Activated CD8-positive, alpha-beta T cell treated with anti-CD3 and anti-CD28 coated beads, Interleukin-2, amount 10 ng/mL, durations not matched to agents 7 days and 5 days (primary cell): Measurements from ENCODE around the gene TBCEL. TPM values are rescaled to one million over a fixed set of nuclear protein-coding genes. Genes with fewer than 3 reads are reported as not detected.
"Not testable (repeated sequence)": the region's sequence is repeated elsewhere in the genome, so short reads cannot be mapped to it uniquely, and the experiment has no call there.

Experiments
- ATAC-seq: fragments of 150-1000 bp; cut with Tn5 transposase; one replicate; pipeline ENCODE4 v1.10.0; 2021; ENCODE audit warnings: moderate library complexity
- CTCF ChIA-PET: fragments of 350-600 bp; sonication (Branson Sonifier 250); formaldehyde crosslinking; loops from one replicate; lab custom pipeline; 2021; ENCODE audit warnings: antibody characterized with exemption; lab: Charles Lee
- POLR2A ChIA-PET: fragments of 350-600 bp; sonication (Branson Sonifier 250); formaldehyde crosslinking; loops from one replicate; lab custom pipeline; 2021; ENCODE audit warnings: antibody characterized with exemption; lab: Charles Lee
- DNase-seq: peaks from one replicate; pipeline ENCODE4 v3.0.0-alpha.2; 2020
- H3K27ac Mint-ChIP-seq: one replicate; pipeline ENCODE4 v1.8.0; 2021; ENCODE audit warnings: mild to moderate bottlenecking, mixed read lengths
- H3K27me3 Mint-ChIP-seq: one replicate; pipeline ENCODE4 v1.8.0; 2021; ENCODE audit warnings: low read depth, mixed read lengths
- H3K36me3 Mint-ChIP-seq: one replicate; pipeline ENCODE4 v1.8.0; 2021; ENCODE audit warnings: low read depth, mixed read lengths
- H3K4me1 Mint-ChIP-seq: one replicate; pipeline ENCODE4 v1.8.0; 2021; ENCODE audit warnings: low read depth, mixed read lengths
- H3K4me3 Mint-ChIP-seq: one replicate; pipeline ENCODE4 v1.8.0; 2021; ENCODE audit warnings: mild to moderate bottlenecking, mixed read lengths
- H3K9me3 Mint-ChIP-seq: one replicate; pipeline ENCODE4 v1.8.0; 2022; ENCODE audit warnings: mixed read lengths; ENCODE audit not compliant: insufficient read depth
- total RNA-seq, 2 experiments: library from RNA; stranded (reverse); gene quantifications; one replicate each; pipeline ENCODE4 v1.2.3, GENCODE V29; 2021

The TBCEL gene
- total RNA-seq, 2 experiments from 2014 or later = 10.1 to 10.6 TPM

DNA sequence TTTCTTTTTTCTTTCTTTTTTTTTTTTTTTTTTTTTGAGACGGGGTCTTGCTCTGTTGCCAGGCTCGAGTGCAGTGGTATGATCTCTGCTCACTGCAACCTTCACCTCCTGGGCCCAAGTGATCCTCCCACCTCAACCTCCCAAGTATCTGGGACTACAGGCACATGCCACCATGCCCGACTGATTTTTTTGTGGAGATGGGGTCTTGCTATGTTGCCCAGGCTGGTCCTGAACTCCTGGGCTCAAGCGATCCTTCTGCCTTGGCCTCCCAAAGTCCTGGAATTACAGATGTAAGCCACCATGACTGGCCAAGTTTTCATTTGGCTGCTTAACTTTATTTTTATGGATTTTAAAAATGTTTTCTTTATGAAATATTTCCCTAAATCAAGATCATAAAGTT is 7.7 kb downstream of the TBCEL start:
- H3K36me3 Mint-ChIP-seq, H3K4me3 Mint-ChIP-seq, DNase-seq, POLR2A ChIA-PET, H3K27me3 Mint-ChIP-seq, H3K27ac Mint-ChIP-seq, H3K9me3 Mint-ChIP-seq, ATAC-seq: not testable (repeated sequence)
- H3K4me1 Mint-ChIP-seq = peaks cover 22% of the 10 kb centered on the region
- CTCF ChIA-PET = interaction anchor here (1.5 kb wide), 1 partner anchor 163 kb away, joined by 6 read pairs; no protein-coding TSS in a partner anchor

DNA sequence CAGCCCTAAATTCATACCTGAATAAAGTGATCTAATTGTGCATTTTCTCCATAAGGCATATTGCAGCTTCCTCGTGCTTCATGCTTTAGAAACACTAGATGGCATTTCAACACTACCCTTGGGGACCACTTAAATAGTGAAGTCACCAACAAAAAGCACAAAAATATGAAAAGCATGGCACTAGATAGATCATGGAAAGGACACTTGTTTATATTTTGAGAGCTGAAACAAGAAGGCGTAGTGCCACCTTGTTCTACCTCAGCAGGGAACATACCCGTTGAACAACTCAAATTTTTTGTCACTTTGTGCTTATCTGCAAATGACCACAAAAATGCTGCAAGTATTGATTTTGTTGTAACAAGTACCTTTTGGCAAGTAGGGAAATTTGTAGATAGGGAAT is 8.6 kb downstream of the TBCEL start:
- CTCF ChIA-PET = interaction anchor here (1.5 kb wide), 1 partner anchor 162 kb away, joined by 6 read pairs; no protein-coding TSS in a partner anchor
- no peaks in the 10 kb centered on the region for H3K36me3 Mint-ChIP-seq
- H3K27me3 Mint-ChIP-seq = no peaks in the 10 kb centered on the region
- DNase-seq (no peak), ATAC-seq (no peak)
- POLR2A ChIA-PET = no interaction called here
- H3K27ac Mint-ChIP-seq = no peak overlapping the region
- H3K4me3 Mint-ChIP-seq = no peak overlapping the region
- no peaks in the 10 kb centered on the region for H3K9me3 Mint-ChIP-seq
- H3K4me1 Mint-ChIP-seq = peaks cover 22% of the 10 kb centered on the region

DNA sequence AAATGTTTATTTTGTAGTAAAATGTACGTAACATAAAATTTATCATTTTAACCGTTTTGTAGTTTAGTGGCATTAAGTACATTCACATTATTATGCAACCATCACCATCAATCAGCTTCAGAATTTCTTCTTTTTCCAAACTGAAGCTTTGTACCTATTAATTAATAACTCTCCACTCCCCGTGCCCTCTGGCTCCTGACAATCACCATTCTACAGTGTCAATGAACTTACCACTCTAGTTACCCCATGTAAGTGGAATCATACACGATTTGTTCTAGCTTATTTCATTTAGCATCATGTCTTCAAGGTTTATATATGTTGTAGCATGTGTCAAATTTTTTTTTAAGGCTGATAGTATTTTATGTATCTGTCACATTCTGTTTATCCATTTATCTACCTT is 9.7 kb downstream of the TBCEL start:
- peaks cover 22% of the 10 kb centered on the region for H3K4me1 Mint-ChIP-seq
- H3K4me3 Mint-ChIP-seq = no peak overlapping the region

DNA sequence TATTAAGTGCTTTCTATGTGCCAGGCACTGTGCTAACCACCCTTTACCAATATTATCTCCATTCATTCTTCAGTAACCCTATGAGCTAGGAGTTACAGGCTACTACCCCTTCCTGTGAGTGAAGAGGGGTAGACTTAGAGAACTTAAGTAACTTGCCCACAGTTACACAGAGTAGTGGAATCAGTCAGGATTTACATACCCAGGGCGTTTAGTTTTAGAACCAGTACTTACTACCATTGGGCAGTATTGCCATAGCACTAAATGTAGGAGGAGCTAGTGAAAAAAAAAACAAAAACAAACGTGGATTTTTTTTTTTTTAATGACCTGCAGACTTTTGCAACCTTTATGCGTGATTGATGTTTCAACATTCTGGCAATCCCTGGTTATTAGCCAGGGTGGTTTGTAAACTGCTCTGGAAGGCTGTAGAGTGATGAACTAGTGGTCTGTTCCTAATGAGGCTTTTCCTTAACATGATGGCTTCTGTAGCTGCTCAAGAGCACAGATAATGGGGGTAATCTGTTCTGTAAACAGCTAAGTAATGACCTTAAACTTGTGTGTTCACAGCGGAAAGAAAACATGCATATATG is 11.4 kb downstream of the TBCEL start:
- no peak for ATAC-seq
- Mint-ChIP-seq H3K4me1 (peaks cover 15% of the 10 kb centered on the region), H3K36me3 (no peaks in the 10 kb centered on the region), H3K4me3 (no peak overlapping the region), H3K27me3 (no peaks in the 10 kb centered on the region), H3K27ac (no peak overlapping the region), H3K9me3 (no peaks in the 10 kb centered on the region)
- CTCF ChIA-PET = interaction anchor here (0.9 to 1.3 kb wide), 3 partner anchors 15 to 159 kb away, joined by 3 to 6 read pairs (median 3); no protein-coding TSS in a partner anchor
- POLR2A ChIA-PET = no interaction called here
- no peak for DNase-seq

More for the DNA sequence above, 9.7 kb downstream of the TBCEL start:
- POLR2A ChIA-PET = no interaction called here
- no peaks in the 10 kb centered on the region for H3K27me3 Mint-ChIP-seq
- H3K9me3 Mint-ChIP-seq = no peaks in the 10 kb centered on the region
- DNase-seq (no peak), ATAC-seq (no peak)
- H3K27ac Mint-ChIP-seq = no peak overlapping the region
- no peaks in the 10 kb centered on the region for H3K36me3 Mint-ChIP-seq
- CTCF ChIA-PET = interaction anchor here (1.0 to 1.2 kb wide), 2 partner anchors 9 to 161 kb away, joined by 3 to 4 read pairs; partner anchors contain the start of gene TBCEL

DNA sequence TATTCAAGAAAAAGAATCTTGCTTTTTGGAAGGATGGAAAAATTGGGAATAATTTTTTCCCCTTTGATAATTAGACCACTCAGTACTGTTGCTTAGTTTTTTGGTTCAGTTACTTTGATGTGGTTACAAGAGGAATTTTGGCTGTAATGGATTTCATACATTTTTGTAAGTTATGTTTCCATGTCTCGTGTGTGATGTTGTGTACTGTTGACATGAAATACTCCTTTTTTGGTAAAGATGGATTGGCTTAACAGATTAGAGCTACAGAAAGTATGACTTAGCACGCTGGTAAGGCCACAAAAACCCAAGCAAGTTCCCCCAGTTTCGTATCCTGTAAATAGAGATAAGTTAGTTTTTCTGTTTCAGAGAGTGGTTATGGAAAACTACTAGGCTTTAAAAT is 11.9 kb downstream of the TBCEL start:
- no peaks in the 10 kb centered on the region for H3K27me3 Mint-ChIP-seq
- CTCF ChIA-PET = interaction anchor here (0.9 to 1.3 kb wide), 3 partner anchors 14 to 159 kb away, joined by 3 to 6 read pairs (median 3); no protein-coding TSS in a partner anchor
- POLR2A ChIA-PET = no interaction called here
- no peak overlapping the region for H3K4me3 Mint-ChIP-seq
- H3K4me1 Mint-ChIP-seq = peaks cover 13% of the 10 kb centered on the region
- ATAC-seq (no peak), DNase-seq (no peak)
- no peaks in the 10 kb centered on the region for H3K9me3 Mint-ChIP-seq
- no peaks in the 10 kb centered on the region for H3K36me3 Mint-ChIP-seq
- no peak overlapping the region for H3K27ac Mint-ChIP-seq

DNA sequence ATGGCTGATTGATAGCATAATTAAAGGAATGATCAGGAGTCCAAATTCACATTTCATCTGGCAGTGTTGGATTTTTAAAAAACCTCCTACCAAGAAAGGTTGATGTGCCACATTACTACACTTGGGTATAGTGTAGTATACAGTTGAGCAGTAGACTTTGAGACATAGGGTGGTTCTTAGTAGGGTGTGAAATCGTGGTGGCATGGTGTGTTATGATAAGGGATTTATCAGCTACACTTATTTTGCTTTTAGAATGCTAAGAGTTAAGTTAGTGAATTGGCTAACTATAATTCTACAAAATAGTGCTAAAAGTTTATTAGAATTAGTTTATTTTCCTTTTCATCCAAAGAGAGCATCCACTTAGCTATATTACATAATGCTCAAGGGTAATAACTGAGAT is 13.1 kb downstream of the TBCEL start:
- peaks cover 13% of the 10 kb centered on the region for H3K4me1 Mint-ChIP-seq
- H3K4me3 Mint-ChIP-seq = no peak overlapping the region
- DNase-seq = no peak
- ChIA-PET POLR2A (no interaction called here), CTCF (interaction anchor here (2.0 kb wide), 1 partner anchor 13 kb away, joined by 6 read pairs; the partner anchor contains the start of gene TBCEL)
- no peak for ATAC-seq
- H3K27me3 Mint-ChIP-seq = no peaks in the 10 kb centered on the region
- no peaks in the 10 kb centered on the region for H3K9me3 Mint-ChIP-seq
- H3K36me3 Mint-ChIP-seq = no peaks in the 10 kb centered on the region
- H3K27ac Mint-ChIP-seq = no peak overlapping the region

DNA sequence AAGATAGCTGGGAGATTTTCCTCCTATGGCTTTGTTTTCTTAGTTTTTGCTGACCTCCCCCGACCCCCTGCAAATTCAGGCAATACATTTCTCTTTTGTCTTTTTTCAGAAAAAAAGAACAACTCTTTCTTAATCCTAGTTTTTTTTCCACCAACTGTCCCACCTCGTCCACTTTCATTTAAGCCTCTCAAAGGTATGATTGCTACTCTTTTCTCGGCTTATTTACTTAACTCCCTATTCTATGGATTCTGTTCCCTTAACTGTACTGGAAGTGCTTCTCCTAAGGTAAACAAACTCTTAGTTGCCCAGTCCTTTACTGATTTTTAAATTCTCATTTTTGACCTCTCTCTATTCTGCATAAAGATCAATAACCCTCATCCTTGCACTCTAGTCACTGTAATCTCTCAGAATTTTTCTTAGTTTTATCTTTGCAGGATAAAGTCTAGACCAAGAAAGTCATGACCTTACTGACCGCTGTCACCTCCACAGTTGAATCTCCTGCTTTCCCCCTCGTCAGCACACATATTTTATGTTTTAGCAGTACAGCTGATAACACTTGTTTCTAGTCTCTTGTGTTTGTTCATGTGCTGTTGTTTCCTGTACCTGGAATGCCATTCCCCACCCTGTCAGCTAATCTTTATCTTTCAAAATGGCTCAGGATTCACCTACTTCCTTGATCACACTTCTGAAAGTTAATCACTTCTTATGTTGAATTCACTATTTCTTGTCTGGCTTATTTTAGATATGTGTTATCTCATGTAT is 14.9 kb downstream of the TBCEL start:
- ATAC-seq = no peak
- CTCF ChIA-PET = interaction anchor here (0.8 kb wide), 1 partner anchor 156 kb away, joined by 3 read pairs; no protein-coding TSS in a partner anchor
- Mint-ChIP-seq H3K4me1 (peaks cover 13% of the 10 kb centered on the region), H3K4me3 (no peak overlapping the region), H3K27ac (no peak overlapping the region), H3K36me3 (no peaks in the 10 kb centered on the region), H3K9me3 (no peaks in the 10 kb centered on the region), H3K27me3 (no peaks in the 10 kb centered on the region)
- no peak for DNase-seq
- POLR2A ChIA-PET = no interaction called here

DNA sequence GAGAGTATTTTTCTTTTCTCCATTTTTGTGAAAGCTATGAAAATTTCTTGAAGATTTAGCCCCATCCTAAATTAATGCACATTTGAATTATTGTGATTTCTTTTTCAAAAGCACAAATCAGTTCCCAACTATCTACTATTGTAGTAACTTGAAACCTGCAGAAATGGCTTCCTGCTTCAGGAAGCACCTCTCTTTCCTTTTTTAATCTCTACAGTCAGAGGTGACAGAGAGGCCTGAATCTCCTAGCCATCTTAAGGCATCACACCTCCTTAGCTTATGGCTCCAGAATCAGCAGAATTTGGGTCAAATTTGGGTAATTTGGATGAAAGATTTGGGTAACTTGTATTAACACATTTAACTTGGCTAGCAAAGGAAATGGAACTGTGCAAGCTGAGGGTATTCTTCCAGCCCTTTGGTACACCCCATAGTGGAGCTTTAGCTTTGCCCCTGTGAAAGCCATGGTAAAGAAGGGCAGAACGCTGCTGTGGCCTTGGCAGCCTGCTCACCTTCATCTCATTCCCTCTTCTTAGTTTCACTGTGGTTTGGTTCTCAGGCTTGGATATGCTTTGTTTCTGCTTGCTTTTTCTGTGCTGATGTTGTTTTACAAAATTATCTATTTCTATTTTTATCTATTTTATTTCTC is 16.2 kb downstream of the TBCEL start:
- Mint-ChIP-seq H3K27me3 (no peaks in the 10 kb centered on the region), H3K4me3 (no peak overlapping the region), H3K9me3 (no peaks in the 10 kb centered on the region), H3K4me1 (peaks cover 12% of the 10 kb centered on the region), H3K36me3 (no peaks in the 10 kb centered on the region), H3K27ac (no peak overlapping the region)
- POLR2A ChIA-PET = no interaction called here
- DNase-seq = no peak
- no peak for ATAC-seq
- CTCF ChIA-PET = interaction anchor here (1.4 kb wide), 1 partner anchor 26 kb away, joined by 4 read pairs; no protein-coding TSS in a partner anchor

DNA sequence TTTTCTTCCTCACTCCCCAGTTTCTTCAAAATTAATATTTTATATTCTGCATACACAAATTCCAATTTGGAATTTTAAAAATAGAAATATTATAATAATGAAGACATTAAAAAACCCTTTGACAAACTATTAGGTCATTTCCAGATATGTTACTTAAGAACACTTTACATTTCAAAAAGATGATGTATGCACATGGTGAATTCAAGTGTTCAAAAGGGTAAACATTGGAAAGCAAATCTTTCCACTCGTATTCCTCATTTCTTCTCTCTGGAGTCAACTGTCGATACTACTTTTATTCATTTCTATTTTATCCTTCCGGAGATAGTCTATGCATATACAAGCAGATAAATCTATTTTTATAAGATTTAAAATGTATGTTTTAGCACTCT is 16.7 kb downstream of the TBCEL start:
- no peak overlapping the region for H3K27ac Mint-ChIP-seq
- no peak for ATAC-seq
- H3K9me3 Mint-ChIP-seq = no peaks in the 10 kb centered on the region
- no peaks in the 10 kb centered on the region for H3K36me3 Mint-ChIP-seq
- H3K4me3 Mint-ChIP-seq = no peak overlapping the region
- DNase-seq = no peak
- no peaks in the 10 kb centered on the region for H3K27me3 Mint-ChIP-seq
- POLR2A ChIA-PET = no interaction called here
- CTCF ChIA-PET = interaction anchor here (1.4 kb wide), 1 partner anchor 26 kb away, joined by 4 read pairs; no protein-coding TSS in a partner anchor
- H3K4me1 Mint-ChIP-seq = peaks cover 7% of the 10 kb centered on the region

DNA sequence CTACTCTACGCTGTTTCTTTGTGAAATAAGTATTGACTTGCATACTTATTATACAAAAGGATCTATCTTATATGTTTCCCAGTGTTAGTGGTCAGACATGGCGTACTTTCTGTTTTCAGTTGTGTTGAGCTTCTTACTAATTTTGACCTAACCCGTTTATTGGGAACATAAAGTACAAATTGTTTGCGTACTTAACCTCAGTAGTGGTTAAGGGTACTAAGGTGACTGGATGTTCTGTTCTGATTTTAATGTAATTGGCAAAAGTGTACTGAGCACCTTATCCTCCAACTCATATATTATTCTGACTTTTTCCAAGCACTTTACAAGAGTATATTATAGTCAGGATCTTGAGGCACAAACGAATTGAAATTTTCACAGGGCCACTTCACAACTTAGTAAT is 17.2 kb downstream of the TBCEL start:
- no peak for ATAC-seq
- Mint-ChIP-seq H3K9me3 (no peaks in the 10 kb centered on the region), H3K36me3 (no peaks in the 10 kb centered on the region), H3K4me1 (peaks cover 2% of the 10 kb centered on the region), H3K27me3 (no peaks in the 10 kb centered on the region), H3K27ac (no peak overlapping the region), H3K4me3 (no peak overlapping the region)
- CTCF ChIA-PET = no interaction called here
- POLR2A ChIA-PET = no interaction called here
- no peak for DNase-seq

DNA sequence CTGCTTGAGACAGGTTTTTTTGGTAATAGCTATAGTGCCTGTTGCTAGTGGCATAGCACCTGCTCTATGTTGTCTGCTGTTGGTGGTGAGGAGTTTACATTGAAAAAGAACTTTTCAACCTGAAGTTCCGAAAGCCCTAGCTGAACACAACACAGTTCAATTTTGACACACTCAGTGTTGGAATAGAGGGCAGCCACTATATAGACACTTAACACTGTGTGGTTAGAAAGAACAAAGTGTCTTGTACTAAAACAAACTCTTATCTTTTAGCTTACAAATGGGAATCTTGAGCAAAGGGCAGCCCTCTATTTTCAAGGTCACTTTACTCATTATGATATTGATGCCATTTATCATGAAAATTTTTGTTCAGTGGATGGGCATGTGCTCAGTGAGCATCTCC is 18.4 kb downstream of the TBCEL start:
- Mint-ChIP-seq H3K27ac (no peak overlapping the region), H3K4me3 (no peak overlapping the region), H3K9me3 (no peaks in the 10 kb centered on the region), H3K27me3 (no peaks in the 10 kb centered on the region), H3K36me3 (peaks cover 9% of the 10 kb centered on the region), H3K4me1 (no peaks in the 10 kb centered on the region)
- no peak for ATAC-seq
- POLR2A ChIA-PET = no interaction called here
- DNase-seq = no peak
- CTCF ChIA-PET = interaction anchor here (1.0 kb wide), 1 partner anchor 89 kb away, joined by 3 read pairs; no protein-coding TSS in a partner anchor
